ENCODE results near the gene TLE4.
A peak's percentile ranks its signal among the peaks of the same experiment; 100 is the strongest.
"Not testable (repeated sequence)": the region's sequence is repeated elsewhere in the genome, so short reads cannot be mapped to it uniquely, and the experiment has no call there.

The TLE4 gene

GRCh38 chr9:79571309-79572031 lies at the start of gene TLE4:
TSS of gene TLE4 (plus strand) at chr9:79571965. CDS start at chr9:79572791, 826 bp downstream.
- no peak for TF ChIP-seq ZNF274 (IDR thresholded peaks at IDR 0.05; ENCODE audit: low read depth, low read length)
- peak within 1 kb of the TSS; percentile 93 for H3K4me3 ChIP-seq (ENCODE audit: low read length)

GRCh38 chr9:79522793-79523192 lies 49.0 kb upstream of the TLE4 start:
- H3K4me3 ChIP-seq (ENCODE audit: low read length): no peak overlapping the region
- no peak for TF ChIP-seq ZNF274 (IDR thresholded peaks at IDR 0.05; ENCODE audit: low read depth, low read length)

- no peak for TF ChIP-seq ZNF274 (IDR thresholded peaks at IDR 0.05; ENCODE audit: low read depth, low read length)
- no peak overlapping the region for H3K4me3 ChIP-seq (ENCODE audit: low read length)
Measured at GRCh38 chr9:79524266-79524665, 47.5 kb upstream of the TLE4 start.

DNA sequence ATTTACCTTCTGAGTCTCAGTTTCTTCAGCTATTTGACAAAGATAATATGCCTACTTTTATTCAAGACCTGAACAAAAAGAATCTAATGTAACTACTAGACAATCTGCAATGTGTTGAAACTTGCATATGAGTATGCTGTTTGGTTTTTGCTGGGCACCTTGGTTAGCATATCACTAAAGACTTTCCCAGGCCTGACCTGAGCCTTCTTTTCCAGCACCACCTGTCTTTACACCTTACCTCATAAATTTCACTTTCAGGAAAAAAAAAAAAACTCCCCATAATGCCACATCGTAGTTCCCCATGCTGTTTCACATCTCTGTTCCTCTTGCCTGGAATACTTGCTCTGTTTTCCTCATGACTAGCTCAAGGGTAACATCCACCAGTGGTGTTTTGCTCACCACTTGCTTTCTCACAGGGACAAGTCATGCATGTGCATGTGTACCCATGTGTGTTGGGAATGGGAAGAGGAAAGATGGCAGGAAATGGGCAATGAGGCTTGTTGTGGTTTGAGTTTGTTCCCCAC lies 45.6 kb upstream of the TLE4 start:
- no peak overlapping the region for H3K4me3 ChIP-seq (ENCODE audit: low read length)
- TF ChIP-seq ZNF274 (IDR thresholded peaks at IDR 0.05; ENCODE audit: low read depth, low read length): no peak

DNA sequence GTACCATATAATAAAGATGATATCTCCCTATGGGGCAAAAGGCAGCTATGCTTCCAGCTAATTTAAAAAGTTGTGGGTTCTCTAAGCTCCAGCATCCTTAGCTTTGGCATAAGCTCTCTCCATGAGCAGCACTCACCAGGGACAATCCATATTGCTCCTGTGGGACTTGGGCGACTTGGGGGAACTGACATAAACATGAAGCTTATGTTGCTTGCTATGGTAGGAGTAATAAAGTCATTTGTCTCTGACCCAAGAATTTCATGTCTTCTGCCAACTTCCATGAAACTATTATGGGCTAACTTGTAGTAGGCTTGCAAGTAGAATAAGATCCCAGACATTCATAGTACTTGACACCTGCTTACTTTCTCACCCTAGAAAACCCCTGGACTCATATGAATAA lies 36.2 kb upstream of the TLE4 start:
- H3K4me3 ChIP-seq (ENCODE audit: low read length): no peak overlapping the region
- no peak for TF ChIP-seq ZNF274 (IDR thresholded peaks at IDR 0.05; ENCODE audit: low read depth, low read length)

GRCh38 chr9:79537838-79538237 lies 33.9 kb upstream of the TLE4 start:
- no peak overlapping the region for H3K4me3 ChIP-seq (ENCODE audit: low read length)
- no peak for TF ChIP-seq ZNF274 (IDR thresholded peaks at IDR 0.05; ENCODE audit: low read depth, low read length)

DNA sequence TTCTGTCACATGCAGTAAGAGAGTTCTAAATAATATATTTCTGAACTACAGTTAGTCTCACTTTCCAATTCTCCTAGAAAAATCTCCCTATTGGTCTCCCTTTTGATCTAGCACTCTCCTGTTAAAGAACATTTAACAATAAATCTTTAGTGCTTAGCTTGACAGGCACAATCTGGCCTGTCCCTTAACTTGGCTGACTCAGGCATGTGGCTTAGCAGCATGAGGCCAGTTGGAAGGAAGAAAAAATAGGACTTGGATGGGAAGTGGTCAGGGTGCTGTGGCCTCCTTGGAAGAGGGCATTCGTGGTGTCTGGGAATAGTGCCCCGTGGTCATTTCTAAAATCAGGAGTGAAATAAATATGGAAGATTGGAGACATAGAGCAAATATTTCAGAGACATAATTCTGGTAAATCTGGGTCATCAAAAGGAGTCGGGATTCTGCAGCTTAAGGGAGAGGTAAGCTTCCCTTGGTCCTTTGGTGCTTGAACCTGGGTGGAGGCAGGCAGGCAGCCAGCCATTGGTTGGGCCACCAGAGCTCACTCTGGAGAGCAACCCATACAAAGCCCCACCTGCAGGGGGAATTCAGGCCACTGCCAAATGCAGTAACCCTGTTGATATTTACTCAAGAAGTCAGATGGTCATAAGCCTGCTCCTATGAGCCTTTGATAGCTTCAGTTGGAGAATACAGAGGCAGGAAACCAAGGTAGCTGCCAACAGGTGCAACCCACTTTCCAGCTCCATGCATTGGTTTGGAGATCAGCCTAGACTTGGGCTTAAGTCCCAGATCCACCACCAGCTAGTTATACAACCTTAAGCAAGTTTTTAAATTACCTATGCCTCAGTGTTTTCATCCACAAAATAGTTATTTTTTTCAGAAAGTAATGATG lies 28.8 kb upstream of the TLE4 start:
- no peak overlapping the region for H3K4me3 ChIP-seq (ENCODE audit: low read length)
- no peak for TF ChIP-seq ZNF274 (IDR thresholded peaks at IDR 0.05; ENCODE audit: low read depth, low read length)

DNA sequence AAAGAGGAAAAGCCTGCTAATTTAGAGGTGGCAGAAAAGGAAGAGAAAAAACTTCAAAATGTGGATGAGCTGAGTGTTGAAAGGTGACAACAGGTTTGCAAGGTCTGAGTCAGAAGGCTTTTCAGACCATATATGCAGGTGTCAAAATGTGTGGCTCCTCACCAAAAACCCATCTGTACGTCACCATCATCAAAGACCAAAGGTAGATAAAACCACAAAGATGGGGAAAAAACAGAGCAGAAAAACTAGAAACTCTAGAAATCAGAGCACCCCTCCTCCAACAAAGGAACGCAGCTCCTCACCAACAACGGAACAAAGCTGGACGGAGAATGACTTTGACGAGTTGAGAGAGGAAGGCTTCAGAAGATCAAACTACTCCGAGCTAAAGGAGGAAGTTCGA lies 27.4 kb upstream of the TLE4 start:
- H3K4me3 ChIP-seq (ENCODE audit: low read length): not testable (repeated sequence)

DNA sequence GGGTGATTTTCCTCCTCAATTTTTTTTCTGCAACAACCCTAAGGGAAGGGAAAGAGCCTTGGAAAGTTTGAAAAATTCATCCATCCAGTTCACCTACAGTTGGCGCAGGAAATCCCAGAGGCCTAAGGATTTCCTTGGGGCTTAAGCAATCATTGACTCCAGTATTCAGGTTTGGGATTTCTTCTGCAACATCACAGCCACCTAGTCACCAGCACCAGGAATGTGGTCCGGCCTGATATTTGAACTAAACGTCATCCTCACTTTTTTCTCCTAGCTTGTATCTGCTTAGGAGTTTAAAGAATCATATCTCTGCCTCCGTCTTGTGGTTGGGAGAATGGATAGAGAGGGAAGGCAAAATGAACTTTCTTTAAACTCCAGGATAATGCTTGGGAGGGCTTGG lies 20.2 kb upstream of the TLE4 start:
- TF ChIP-seq ZNF274 (IDR thresholded peaks at IDR 0.05; ENCODE audit: low read depth, low read length): no peak
- H3K4me3 ChIP-seq (ENCODE audit: low read length): no peak overlapping the region

- no peak overlapping the region for H3K4me3 ChIP-seq (ENCODE audit: low read length)
- no peak for TF ChIP-seq ZNF274 (IDR thresholded peaks at IDR 0.05; ENCODE audit: low read depth, low read length)
Measured at GRCh38 chr9:79551994-79552393, 19.8 kb upstream of the TLE4 start.

DNA sequence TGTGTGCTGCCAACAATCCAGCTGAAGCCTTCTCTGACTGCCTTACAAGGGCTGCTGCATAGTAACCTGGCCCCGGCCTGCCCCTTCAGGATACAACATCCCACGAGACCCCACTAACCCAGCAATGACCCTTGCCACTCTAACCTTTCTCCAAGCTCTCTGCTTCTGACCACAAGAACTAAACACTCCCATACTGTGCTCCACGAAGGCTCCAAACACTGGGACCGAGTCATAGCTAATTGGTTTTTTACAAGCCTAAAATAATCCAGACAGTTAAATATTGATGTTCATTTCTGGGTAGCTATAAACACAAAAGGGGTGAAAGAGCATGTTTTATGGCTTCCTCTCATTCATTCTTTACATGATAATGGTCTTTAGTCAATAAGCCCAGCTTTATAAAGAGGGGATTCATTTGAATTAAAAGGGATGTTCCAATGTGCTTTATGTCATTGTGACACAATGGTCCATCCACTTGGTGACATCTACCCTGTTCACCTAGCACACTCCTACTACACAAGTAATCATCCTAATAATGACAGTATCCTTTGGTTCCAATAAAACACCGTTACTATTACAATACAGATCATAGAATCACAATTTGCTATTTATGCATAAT lies 16.2 kb upstream of the TLE4 start:
- H3K4me3 ChIP-seq (ENCODE audit: low read length): no peak overlapping the region
- TF ChIP-seq ZNF274 (IDR thresholded peaks at IDR 0.05; ENCODE audit: low read depth, low read length): no peak

DNA sequence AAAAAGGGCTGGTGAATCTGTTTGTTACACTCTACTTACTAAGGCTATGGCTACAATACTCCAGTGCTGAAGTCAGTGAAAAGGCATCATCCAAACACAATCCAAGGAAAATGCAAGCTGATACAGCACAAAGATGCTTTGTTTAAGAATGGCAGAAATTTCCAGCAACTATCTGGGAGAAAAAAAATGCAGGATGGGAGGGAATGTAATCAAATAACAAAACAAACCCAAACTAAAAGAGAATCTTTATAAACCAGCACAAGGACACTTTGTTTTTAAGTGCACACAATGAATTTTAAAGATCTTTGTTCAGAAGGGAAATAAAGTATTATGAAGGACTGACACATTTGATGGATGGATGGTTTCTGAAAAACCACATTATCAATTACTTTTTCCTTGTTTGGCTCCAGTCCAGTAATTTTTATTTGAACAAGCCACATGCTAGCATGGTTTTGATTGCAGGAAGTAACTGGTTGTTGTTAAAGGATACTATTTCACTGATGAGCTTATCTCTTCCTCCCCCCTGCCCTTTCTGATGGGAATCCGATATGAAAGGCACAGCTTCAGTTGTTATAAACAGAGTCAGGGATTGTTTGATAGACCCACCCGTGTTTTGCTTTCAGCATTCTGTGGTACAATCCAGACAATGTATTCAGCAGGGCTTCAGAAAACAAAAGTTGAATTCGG lies 12.1 kb upstream of the TLE4 start:
- no peak overlapping the region for H3K4me3 ChIP-seq (ENCODE audit: low read length)
- no peak for TF ChIP-seq ZNF274 (IDR thresholded peaks at IDR 0.05; ENCODE audit: low read depth, low read length)

DNA sequence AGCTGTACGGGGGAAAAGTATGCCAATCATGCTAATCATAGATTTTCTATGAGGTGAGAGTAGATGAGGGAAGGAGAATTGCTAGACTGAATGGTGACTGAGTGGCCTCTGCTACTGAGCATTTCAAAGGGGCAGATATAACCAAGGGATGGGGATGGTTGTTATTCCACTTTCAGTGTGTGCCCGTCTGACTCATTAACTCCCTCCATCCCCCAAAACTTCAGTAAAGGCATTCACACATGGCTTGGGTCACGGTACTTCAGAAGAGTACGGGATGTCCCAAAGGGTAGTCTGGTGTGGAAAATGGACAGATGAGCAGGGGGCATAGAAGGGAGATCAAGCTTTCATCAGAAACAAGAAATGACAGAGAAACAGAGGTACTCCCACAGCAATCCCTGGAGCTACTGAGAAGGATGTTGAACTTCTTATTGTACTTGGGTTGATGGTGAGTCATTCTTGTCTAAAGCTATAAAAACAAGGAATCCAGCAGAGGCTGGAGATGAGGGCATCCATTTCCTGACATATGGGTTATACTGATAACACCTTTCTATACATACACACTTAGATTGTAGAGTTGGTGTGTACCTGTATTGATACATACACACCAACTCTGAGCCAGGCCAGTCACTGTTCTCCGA lies 8.9 kb upstream of the TLE4 start:
- no peak for TF ChIP-seq ZNF274 (IDR thresholded peaks at IDR 0.05; ENCODE audit: low read depth, low read length)
- H3K4me3 ChIP-seq (ENCODE audit: low read length): no peak overlapping the region

GRCh38 chr9:79564105-79564504 lies 7.7 kb upstream of the TLE4 start:
- no peak for TF ChIP-seq ZNF274 (IDR thresholded peaks at IDR 0.05; ENCODE audit: low read depth, low read length)
- no peak overlapping the region for H3K4me3 ChIP-seq (ENCODE audit: low read length)
